HEK293T (cell line): Measurements from ENCODE around the gene MAPK8IP2.

ENCODE experiments used
- ARNT ChIP-seq: fragments of 450-650 bp; IDR thresholded peaks from 2 replicates; pipeline ENCODE4 v1.6.1; 2017; ENCODE audit warnings: mild to moderate bottlenecking
- BHLHE40 ChIP-seq: fragments of 450-650 bp; IDR thresholded peaks from 2 replicates; pipeline ENCODE4 v1.6.1; 2016; ENCODE audit warnings: mild to moderate bottlenecking, moderate library complexity, borderline replicate concordance
- CTBP1 ChIP-seq: fragments of 450-650 bp; IDR thresholded peaks from 2 replicates; pipeline ENCODE4 v1.6.1; 2016; ENCODE audit warnings: borderline replicate concordance
- FOXM1 ChIP-seq: fragments of 450-650 bp; IDR thresholded peaks from 2 replicates; pipeline ENCODE4 v1.6.1; 2017; ENCODE audit warnings: mild to moderate bottlenecking, borderline replicate concordance
- HDGF ChIP-seq: fragments of 450-650 bp; IDR thresholded peaks from 2 replicates; pipeline ENCODE4 v1.6.1; 2017; ENCODE audit warnings: antibody characterized with exemption, borderline replicate concordance
- L3MBTL2 ChIP-seq: fragments of 450-650 bp; conservative IDR thresholded peaks from 2 replicates; pipeline ENCODE4 v1.6.1; 2016; ENCODE audit warnings: mild to moderate bottlenecking
- PKNOX1 ChIP-seq: fragments of 450-650 bp; IDR thresholded peaks from 2 replicates; pipeline ENCODE4 v1.6.1; 2016
- SP1 ChIP-seq: fragments of 450-650 bp; IDR thresholded peaks from 2 replicates; pipeline ENCODE4 v1.6.1; 2017
- SUZ12 ChIP-seq: fragments of 450-650 bp; IDR thresholded peaks from 2 replicates; pipeline ENCODE4 v1.6.1; 2016; ENCODE audit warnings: mild to moderate bottlenecking
- TARDBP ChIP-seq: fragments of 450-650 bp; IDR thresholded peaks from 2 replicates; pipeline ENCODE4 v1.6.1; 2016
- ZNF384 ChIP-seq: fragments of 450-650 bp; IDR thresholded peaks from 2 replicates; pipeline ENCODE4 v1.6.1; 2016

- TF ChIP-seq ZNF384 = no peak
- no peak for TF ChIP-seq L3MBTL2
- TF ChIP-seq FOXM1 = no peak
- no peak for TF ChIP-seq BHLHE40
- TF ChIP-seq SP1 = no peak
- TF ChIP-seq HDGF = no peak
- TF ChIP-seq CTBP1 = no peak
- TF ChIP-seq SUZ12 = no peak
- no peak for TF ChIP-seq TARDBP
- no peak for TF ChIP-seq ARNT
- TF ChIP-seq PKNOX1 = no peak
Observed at GRCh38 chr22:50575426-50575941, 25.1 kb upstream of the MAPK8IP2 start.
